Stromal cell of bone marrow (primary cell): Measurements from ENCODE around the gene COL5A1.
A peak's percentile ranks its signal among the peaks of the same experiment; 100 is the strongest.
"Not testable (repeated sequence)": the region's sequence is repeated elsewhere in the genome, so short reads cannot be mapped to it uniquely, and the experiment has no call there.

Source experiments
- DNase-seq: peaks from one replicate; pipeline ENCODE4 v3.0.0-alpha.2; 2012; ENCODE audit warnings: low read depth

Gene COL5A1

DNA sequence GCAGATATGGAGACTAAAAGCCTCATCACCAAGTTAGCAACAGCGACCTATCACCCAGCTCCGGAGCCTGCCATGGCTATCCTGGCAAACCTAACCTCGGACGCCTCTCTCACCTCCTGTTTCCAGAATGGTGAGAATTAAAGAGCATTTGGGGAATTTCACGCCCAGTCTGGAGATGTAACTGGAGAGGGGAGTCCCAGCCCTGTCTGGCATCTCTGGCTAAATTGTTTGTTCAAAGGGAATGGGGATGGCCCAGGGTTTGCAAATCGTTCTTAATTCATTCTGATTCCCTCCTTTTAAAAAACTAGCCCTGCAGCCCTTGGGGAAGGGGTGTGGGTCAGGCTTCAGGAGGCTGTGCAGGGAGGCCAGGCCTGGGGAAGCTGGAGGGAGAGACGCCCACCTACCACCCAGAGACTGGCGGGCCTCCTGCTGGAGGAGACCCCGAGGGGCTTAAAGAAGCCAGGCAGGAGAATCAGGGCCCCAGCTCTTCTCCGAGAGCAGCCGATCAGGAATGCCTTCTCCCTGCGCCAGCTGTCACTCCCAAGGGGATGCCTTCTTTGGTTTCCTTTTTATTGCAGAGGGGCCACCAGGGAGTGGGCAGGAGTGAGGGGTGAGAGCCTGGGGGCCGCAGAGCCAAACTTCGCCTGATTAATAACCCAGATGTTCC, 964 bp upstream of the COL5A1 start:
- no peak for DNase-seq

DNA sequence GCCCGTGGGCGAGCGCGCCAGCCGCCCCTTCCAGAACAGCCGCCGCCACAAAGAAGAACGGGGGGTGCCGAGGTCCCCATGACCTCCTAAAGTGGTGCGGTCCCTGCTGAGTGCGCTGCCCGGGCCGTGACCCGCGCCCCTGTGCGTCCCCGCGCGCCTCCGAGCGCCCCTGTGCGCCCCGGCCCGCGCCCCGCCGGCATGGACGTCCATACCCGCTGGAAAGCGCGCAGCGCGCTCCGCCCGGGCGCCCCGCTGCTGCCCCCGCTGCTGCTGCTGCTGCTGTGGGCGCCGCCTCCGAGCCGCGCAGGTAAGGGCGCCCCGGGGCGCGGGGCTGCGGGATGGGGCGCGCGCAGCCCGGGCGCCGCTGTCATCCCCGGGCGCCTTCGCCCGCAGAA, 384 bp downstream of the COL5A1 start:
- DNase-seq: no peak

DNA sequence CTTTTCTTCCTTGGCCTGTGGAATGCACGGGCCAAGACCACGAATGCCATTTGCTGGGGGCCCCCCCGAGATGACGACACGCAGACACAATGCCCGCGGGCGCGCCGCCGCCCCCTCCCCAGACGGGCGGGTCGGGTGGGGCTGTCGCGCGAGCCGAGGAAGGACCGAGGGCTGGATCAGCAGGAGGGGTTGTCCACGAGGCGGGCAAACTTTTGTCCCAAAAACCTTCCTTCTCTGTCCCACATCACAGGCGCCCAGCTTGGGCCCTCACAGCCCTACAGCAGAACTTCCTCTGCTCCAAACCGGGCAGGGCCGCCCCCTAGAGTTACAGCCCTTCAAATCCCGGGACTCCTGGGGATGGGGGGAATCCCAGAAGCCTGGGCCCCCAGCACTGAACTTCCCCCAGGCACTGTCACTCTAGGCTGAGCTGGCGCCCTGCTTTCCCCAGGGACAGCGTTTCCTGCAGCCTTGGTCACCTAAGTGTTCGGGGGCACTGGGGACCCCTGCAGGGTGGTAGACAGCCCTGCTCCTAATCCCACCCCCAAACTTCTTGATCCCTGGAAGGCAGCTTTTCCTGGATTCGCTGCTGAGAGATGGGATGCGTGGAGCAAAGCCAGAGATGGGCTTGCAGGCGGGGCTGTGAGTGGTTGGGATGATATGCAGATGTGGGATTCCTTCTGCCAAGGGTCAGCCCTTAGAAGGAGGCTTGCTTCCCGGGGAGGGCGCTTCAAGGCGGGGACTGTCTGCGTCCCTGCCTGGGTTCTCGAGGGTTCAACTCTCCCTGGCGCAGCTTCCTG, 980 bp downstream of the COL5A1 start:
- DNase-seq: peak; percentile 59

DNA sequence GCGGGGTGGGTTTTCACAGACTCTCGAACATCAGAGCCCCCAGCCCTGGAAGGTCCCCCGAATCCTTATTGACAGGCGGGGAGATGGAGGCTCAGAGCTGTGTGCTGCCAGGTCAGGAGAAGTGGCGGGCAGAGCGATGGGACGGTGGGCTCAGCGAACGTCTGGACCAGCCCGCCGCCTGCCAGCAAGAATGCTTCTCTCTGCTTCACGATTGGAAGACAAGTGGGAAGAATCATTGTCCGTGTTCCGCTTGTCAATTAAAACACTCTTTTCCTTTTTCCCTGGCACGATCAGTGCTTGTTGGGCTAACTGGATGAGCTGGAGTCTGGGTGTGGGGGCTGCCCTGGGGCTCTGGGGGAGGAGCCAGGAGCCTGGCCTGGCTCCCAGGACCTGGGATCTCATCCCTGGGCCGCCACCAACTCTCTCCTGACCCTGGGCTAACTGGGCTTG, 1.6 kb downstream of the COL5A1 start:
- DNase-seq: no peak

DNA sequence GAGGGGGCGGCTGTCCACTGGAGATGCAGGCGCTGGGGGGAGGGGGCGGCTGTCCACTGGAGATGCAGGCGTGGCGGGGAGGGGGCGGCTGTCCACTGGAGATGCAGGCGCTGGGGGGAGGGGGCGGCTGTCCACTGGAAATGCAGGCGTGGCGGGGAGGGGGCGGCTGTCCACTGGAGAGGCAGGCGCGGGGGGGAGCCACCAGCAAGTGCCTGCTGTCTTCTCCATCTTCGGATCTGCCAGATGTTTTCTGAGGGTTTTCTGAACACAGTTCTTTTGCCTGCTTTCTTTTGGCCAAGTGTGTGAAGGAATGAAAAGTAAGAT, 2.8 kb downstream of the COL5A1 start:
- DNase-seq: not testable (repeated sequence)

DNA sequence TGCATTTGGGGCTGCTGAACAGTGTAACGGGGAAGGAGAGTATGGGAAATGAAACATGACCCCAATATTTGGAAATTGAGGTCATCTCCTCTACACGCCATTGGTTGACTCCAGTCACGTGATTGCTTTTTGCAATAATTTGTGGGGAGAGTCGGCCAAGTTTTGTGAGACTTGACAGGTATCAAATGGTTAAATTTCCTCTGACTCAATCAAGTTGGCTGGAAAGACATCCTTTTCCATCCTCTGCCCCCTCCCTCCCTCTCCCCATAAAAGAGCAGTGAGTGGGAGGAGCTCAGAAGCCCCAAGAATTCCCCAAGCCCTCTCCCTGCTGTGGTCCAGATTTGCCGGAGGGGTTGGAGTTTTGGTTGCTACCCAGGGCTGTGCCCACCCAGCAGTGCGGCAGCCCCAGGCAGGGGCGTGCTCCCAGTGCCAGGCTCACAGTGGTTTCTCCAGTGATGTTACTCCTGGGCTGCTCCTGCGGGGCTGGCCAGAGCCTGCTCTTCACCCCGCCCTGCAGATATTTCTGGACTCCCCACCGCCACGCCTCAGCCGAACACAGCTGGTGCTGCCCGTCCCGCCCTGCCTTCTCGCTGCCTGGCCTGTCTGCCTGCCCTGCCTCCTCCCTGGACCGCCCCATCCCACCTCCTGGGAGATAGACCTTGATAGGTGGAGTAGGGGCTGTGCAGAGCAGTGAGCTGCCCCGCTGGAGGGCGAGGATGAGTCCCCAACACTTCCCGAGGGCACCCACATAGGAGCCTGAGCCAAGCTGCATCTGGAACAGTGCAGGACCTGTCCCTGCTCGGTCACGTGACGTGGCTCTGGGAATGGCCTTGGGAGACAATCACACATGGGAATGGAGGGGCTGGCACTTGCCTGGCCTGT, 3.4 kb downstream of the COL5A1 start:
- DNase-seq: peak; percentile 98

DNA sequence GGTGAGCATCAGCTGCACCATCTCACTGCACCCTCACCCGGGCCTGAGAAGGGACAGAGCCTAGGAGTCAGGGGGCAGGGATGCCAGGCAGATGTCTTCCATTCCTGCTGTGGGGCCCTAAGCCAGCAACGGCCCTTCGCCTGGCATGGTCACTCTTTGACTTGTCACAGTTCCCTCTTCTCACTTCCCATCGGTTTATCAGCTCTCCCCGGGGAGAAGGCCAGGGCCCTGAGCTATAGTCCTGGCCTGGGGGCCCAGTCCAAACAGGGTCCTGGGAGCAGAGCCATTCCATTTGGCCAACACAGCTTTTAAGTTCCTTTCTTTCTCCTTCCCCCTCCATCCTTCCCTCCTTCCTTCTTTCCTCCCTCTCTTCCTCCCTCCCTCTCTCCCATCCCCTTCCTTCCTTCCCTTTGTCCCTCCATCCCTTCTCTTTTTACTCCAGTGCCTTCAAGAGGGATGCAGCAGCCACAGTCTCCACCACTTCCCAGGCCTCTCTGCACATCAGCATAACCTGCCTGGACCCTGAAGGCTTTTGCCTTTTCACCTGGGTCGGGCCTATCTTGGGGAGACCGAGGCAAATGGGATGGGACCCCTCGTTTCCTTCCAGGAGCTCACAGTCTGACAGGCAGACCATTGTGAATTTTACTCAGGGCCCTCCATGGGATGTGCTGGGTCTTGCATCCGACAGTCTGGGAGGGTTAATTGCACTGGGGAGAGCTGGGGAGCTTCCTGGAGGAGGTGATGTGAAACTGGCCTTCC, 4.2 kb downstream of the COL5A1 start:
- no peak for DNase-seq

DNA sequence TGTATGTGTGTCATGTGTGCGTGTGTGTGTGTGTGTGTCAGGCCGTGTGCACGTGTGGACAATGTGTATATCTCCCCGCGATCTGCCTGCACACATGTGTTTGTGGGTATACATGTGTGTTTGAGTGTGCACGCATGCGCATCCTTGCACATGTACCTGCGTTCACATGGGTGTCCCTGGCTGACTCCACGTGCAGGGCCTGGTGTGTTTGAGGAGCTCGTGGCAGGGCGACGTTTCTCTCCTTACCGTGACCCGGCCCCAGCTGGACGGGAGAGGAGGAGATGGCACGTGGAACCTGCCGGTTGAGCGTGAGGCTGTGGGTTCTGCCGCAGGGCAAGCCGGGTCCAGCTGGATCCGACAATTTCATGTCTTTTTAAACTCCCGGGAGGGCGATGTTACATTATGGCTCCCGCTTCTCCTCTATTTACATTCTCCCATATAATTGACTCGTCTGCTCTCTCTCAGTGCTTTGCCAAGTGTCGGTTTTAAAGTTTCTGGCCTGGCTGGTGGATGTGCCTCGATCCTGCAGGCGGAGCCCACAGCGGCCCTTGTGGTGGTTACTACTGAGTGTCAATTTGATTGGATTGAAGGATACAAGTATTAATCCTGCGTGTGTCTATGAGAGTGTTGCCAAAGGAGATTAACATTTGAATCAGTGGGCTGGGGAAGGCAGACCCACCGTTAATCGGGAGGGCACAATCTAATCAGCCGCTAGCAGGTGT, 5.9 kb downstream of the COL5A1 start:
- no peak for DNase-seq

DNA sequence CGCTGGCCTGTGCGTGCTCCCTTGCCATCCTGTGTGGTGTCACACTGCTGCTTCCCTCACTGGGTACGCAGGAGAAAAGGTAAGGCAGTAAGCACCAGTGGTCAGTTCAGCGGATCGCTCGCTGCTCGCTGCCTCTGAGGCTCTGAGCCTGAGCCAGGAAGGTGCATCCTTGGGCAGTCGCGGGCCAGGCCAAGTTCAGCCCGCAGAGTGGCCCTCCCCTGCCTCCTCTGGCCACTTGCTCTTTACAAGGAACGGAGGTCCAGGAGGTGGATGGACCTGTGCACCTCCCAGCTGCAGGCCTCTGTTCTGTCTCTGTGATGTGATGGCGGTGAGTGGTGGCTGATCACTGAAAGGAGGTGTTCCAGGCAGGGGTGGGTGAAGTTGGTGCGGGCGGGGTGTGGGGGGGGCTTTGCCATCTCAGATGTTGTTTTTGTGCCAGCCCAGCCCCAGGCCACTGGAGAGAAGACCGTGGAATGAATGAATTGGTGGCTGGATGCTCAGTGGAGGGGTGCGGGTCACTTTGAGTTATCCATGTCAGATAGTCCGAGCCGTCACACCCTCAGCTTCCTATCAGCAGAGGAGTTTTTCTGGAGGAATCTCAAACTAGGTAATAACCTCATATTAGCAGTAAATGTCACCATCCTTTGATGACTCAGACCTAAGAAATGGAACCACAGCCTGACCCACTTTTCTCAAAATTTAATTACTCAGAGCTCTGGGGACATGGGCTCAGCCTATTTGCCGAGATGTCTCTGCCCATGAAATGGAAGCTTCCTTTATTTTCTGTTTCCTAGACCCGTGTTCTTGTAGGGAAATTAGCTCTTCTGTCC, 7.3 kb downstream of the COL5A1 start:
- peak; percentile 63 for DNase-seq

DNA sequence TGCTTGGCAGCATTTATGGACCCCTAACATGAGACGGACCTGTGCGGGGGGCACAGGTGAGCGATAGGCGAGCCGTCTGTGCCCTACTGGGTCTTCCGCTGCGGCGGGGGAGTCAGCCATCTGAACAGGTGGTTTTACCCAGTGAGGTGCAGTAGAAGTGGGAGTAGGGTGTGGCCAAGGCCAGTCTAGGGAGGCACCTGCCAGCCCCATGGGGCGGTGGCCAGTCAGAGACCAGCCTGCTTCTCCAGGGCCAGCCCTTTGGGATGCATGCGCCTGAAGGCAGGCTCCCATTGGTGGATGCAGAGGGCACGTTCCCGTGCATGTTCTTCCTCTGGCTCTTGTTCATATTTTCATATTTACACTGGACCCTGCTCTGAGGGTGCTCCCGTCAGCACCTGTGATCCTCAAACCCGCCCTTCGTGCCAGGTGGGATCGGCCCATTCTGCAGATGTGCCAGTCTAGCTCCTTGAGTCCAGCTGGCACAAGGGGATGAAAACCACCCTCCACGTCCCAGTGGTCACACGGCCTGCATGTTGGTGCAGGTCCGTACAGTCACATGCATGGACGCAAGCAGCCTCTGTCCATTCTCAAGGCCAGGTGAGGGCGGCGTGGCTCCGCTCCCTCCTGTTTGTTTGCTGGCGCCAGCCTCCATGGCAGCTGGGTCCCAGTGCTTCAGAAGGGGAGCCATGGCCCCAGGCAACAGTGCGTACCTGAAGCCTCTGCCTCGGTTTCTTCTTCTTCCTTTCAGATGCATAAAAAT, 9.0 kb downstream of the COL5A1 start:
- no peak for DNase-seq

DNA sequence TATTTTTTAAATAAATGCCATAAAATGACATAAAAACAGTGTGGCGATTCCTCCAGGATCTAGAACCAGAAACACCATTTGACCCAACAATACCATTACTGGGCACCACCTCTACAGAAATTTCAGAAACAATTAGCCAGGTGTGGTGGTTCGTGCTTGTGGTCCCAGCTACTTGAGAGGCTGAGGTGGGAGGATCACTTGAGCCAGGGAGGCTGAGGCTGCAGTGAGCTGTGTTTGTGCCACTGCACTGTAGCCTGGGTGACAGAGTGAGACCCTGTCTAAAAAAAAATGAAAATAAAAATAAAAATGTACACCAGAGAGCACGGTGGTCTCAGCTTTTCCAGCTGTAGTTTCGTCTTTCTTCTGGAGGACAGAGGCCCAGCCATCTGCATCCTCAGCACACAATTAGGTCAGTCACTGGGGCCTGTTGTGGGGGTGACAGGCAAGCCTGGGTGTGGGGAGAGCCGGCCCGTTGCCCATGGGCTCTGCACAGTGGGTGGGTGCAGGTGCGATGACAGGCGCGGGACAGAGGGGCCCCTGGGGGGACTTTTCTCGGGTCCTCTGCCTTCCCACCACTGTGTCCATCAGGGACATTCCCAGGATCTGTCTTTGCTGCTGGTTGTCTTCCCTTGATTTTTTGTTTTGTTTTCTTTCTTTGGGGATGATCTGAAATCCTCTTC, 9.8 kb downstream of the COL5A1 start:
- DNase-seq: no peak

DNA sequence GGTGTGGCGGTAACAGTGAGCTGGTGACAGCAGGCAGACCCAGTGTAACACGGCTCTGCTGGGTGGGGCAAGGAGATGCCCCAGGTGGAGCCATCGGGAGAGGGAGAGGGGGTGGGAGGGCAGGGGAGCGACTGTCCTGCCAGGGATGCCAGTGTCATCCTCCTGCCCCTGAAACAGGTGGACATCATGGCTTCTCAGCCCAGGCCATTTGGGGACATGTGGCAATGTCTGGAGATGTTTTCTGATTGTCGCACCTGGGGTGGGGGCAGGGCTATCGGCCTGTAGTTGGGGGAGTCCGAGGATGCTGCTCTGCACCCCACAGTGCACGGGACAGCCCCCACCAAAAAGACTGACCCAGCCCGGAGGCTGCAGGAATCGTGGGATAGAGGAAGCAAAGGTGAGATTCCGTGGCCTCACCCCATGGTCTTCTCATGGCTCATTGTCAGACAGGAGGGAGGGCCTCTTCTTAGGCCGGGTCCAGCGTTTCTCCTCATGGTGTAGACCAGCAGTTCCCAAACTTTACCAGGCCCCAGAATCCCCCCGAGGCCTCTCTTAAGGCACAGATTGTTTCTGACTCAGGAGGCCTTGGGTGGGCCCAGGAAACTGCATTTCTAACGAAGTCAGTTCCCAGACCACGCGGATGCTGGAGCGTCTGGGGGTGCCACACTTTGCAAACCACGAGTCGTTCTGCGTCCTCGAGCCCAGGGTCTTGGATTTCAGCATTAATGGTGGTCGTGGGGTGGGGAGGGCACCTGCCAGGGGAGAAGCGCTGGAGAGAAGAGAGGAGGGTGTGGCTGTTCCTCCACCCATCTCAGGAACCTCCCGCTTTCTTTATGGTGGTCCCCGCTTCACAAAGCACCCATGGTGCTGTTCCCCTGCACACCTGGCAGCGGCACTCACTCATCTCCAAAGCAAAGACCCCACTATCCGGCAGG, 11.0 kb downstream of the COL5A1 start:
- no peak for DNase-seq

DNA sequence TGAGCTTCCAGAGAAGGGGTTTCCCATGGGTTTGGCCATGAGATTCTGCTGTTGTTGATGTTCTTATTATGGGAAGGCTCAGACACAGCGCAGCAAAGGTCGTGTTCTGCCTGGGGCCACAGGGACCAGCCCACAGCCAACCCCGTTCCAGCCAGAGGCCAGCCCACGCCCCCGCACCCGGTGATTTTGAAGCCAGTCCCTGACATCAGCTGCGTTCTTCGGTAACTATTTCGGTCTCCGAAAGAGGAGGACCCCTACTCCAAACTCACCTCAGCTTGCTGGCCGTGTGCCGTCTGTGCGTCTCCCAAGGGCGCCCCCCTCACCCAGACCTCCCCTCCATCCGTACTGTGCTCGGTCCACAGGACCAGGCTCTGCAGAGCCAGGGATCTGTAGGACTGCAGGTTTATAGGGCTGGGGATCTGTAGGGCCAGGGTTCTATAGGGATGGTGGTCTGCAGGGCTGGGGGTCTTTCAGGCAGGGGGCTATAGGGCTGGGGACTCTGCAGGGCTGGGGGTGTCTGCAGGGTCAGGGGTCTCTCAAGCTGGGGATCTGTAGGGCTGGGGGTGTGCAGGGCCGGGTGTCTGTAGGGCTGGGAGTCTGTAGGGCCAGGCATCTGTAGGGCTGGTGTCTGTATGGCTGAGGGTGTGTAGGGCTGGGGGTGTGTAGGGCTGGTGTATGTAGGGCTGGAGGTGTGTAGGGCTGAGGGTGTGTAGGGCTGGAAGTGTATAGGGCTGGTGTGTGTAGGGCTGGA, 11.8 kb downstream of the COL5A1 start:
- DNase-seq: no peak

DNA sequence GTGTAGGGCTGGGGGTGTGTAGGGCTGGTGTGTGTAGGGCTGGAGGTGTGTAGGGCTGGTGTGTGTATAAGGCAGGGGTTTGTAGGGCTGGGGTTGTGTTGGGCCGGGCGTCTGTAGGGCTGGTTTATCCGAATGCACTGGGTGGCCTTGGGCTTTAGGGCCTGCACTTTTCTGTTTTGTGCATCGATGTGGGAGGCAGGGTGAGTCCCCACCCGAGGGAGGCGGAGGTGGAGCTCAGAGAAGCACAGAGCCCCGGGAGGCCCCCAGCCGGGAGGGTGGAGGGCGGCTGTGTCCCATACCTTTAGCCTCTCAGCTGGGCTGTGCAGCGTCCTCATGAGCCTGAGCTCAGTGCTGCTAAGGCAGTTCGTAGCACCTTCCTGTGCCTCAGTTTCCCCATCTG, 13.5 kb downstream of the COL5A1 start:
- no peak for DNase-seq

DNA sequence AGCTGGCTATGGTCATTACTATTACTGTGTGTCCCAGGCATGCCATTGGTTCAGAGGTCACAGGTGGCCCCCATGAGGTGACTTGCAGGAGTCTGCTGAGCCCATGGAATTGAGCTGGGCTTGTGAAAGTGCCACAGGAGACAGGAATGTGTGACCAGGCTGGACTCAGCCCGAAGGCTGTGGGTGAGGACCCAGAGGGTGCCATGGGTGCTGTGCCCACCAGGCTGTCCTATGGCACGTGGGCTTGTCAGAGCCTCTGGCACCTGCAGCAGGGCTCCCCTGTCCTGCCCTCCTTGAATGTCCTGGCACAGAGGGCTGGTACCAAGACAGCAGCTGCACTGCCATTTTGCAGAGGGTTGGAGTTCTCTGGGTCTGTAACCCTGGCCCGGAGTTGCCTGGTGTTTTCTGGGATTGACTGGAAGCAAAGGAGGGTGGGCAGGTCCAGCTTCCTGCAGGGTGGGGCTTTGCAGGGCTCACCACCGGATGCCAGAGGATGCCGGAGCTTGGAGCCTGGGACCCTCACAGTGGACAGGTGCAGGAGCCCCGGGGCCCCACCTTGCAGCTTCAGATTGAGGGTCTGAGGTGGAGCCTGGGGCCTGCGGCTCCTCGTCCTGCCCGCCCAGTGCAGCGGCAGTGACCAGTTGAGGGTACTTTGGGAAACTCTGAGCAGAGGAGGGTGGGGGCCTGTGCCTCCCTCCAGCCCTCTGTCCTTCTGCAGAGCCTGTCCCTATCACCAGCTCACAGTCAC, 14.2 kb downstream of the COL5A1 start:
- DNase-seq: no peak

DNA sequence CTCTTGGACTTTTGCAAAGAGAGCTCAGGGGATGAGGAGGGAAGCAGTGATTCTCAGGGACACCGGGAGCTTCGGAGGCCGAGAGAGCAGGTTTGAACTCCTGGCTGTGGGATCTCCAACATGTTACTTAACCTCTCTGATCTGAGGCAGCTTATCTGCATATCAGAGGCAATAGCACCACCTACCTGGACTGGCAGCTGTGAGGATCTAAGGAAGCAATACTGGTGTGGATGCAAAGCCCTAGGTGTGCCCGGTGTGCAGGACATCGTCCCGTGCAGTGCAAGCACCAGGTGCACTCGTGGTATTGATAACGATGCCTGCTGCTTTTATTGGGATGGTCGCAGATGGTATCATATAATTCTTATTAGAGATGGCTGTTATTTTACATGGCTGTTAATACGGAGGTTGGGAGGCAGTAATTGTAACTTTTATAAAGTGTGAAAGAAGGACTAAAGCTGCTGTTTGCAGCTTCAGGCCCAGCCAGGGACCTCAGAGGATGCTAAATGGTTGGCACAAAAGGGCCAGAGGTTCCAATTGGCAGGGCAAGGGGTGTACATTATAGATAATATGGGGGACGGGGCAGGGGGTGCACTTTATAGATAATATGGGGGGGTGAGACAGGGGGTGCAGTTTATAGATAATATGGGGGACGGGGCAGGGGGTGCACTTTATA, 14.9 kb downstream of the COL5A1 start:
- DNase-seq: no peak
